GM12891 (cell line): ENCODE measurements around the gene CLCN7.

ENCODE experiments used
- PAX5 ChIP-seq: IDR thresholded peaks from 2 replicates; pipeline ENCODE4 v1.6.1; 2011; ENCODE audit warnings: low read length, moderate library complexity, mild to moderate bottlenecking; ENCODE audit not compliant: insufficient read depth, severe bottlenecking
- POLR2A ChIP-seq: IDR thresholded peaks from 2 replicates; pipeline ENCODE4 v1.6.1; 2011; ENCODE audit warnings: low read depth, low read length, control low read depth
- POLR2AphosphoS5 ChIP-seq: IDR thresholded peaks from 2 replicates; pipeline ENCODE4 v1.6.1; 2011; ENCODE audit warnings: low read depth, low read length, control low read depth
- TAF1 ChIP-seq: IDR thresholded peaks from 2 replicates; pipeline ENCODE4 v1.6.1; 2011; ENCODE audit warnings: low read depth, low read length, control low read depth

GRCh38 chr16:1444730-1445517 is 29.9 kb downstream of the CLCN7 start:
- TF ChIP-seq POLR2A, result no peak
- no peak for TF ChIP-seq POLR2AphosphoS5
- no peak for TF ChIP-seq TAF1
- no peak for TF ChIP-seq PAX5
